ENCODE data around the gene ZC3H18.

ZC3H18 gene

GRCh38 chr16:88525663-88525990, 44.6 kb upstream of the ZC3H18 start:
- TF ChIP-seq CTCF (IDR thresholded peaks at IDR 0.05; ENCODE audit: insufficient read depth, low read depth, low read length, missing control alignments), result no peak
- no peak for DNase-seq (ENCODE audit: low read depth)
- H3K4me3 ChIP-seq (ENCODE audit: low read length), result no peak overlapping the region

- no peak for DNase-seq (ENCODE audit: low read depth)
- no peak for TF ChIP-seq CTCF (IDR thresholded peaks at IDR 0.05; ENCODE audit: insufficient read depth, low read depth, low read length, missing control alignments)
- H3K4me3 ChIP-seq (ENCODE audit: low read length), result no peak overlapping the region
Measured at GRCh38 chr16:88526008-88526905, 43.9 kb upstream of the ZC3H18 start.

- H3K4me3 ChIP-seq (ENCODE audit: low read length), result no peak overlapping the region
- no peak for TF ChIP-seq CTCF (IDR thresholded peaks at IDR 0.05; ENCODE audit: insufficient read depth, low read depth, low read length, missing control alignments)
- no peak for DNase-seq (ENCODE audit: low read depth)
Measured at GRCh38 chr16:88526906-88527185, 43.4 kb upstream of the ZC3H18 start.

- peak; percentile 73 for TF ChIP-seq CTCF (IDR thresholded peaks at IDR 0.05; ENCODE audit: insufficient read depth, low read depth, low read length, missing control alignments)
- peak; percentile 48 for DNase-seq (ENCODE audit: low read depth)
- no peak overlapping the region for H3K4me3 ChIP-seq (ENCODE audit: low read length)
Measured at GRCh38 chr16:88527186-88527936, 42.8 kb upstream of the ZC3H18 start.

- TF ChIP-seq CTCF (IDR thresholded peaks at IDR 0.05; ENCODE audit: insufficient read depth, low read depth, low read length, missing control alignments), result no peak
- no peak overlapping the region for H3K4me3 ChIP-seq (ENCODE audit: low read length)
- no peak for DNase-seq (ENCODE audit: low read depth)
Measured at GRCh38 chr16:88527937-88528743, 42.1 kb upstream of the ZC3H18 start.

GRCh38 chr16:88528902-88529318, 41.3 kb upstream of the ZC3H18 start:
- no peak for DNase-seq (ENCODE audit: low read depth)
- no peak overlapping the region for H3K4me3 ChIP-seq (ENCODE audit: low read length)
- no peak for TF ChIP-seq CTCF (IDR thresholded peaks at IDR 0.05; ENCODE audit: insufficient read depth, low read depth, low read length, missing control alignments)
